22Rv1 (cell line): ENCODE results near the gene LRRC23.
A peak's percentile ranks its signal among the peaks of the same experiment; 100 is the strongest.

ENCODE experiments used
- H3K27ac ChIP-seq: fragments of 450-650 bp; 2 replicates; pipeline ENCODE4 v1.5.1; 2017
- ZFX ChIP-seq: fragments of 450-650 bp; IDR thresholded peaks from 2 replicates; pipeline ENCODE4 v1.6.1; 2017; ENCODE audit warnings: antibody characterized with exemption, borderline replicate concordance
- TF ChIP-seq, protein P1 (sequence below): fragments of 450-650 bp; IDR thresholded peaks from 2 replicates; pipeline ENCODE4 v1.5.1; 2017; ENCODE audit warnings: mild to moderate bottlenecking

The LRRC23 gene

DNA sequence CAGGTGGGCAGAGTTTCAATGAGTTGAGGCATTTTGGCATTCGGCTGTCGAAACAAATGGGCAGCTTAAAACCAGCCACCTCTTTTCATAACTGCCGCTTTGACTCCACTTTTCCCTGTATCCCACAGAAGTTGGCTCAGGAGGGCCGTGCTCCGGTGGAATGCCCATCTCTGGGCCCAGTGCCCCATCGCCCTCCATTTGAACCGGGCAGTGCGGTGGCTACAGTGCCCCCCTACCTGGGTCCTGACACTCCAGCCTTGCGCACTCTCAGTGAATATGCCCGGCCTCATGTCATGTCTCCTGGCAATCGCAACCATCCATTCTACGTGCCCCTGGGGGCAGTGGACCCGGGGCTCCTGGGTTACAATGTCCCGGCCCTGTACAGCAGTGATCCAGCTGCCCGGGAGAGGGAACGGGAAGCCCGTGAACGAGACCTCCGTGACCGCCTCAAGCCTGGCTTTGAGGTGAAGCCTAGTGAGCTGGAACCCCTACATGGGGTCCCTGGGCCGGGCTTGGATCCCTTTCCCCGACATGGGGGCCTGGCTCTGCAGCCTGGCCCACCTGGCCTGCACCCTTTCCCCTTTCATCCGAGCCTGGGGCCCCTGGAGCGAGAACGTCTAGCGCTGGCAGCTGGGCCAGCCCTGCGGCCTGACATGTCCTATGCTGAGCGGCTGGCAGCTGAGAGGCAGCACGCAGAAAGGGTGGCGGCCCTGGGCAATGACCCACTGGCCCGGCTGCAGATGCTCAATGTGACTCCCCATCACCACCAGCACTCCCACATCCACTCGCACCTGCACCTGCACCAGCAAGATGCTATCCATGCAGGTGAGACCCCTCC is 34.0 kb downstream of the LRRC23 start:
- H3K27ac ChIP-seq = peak overlapping the region; percentile 100
- TF ChIP-seq ZFX = no peak
- TF ChIP-seq, protein P1, sequence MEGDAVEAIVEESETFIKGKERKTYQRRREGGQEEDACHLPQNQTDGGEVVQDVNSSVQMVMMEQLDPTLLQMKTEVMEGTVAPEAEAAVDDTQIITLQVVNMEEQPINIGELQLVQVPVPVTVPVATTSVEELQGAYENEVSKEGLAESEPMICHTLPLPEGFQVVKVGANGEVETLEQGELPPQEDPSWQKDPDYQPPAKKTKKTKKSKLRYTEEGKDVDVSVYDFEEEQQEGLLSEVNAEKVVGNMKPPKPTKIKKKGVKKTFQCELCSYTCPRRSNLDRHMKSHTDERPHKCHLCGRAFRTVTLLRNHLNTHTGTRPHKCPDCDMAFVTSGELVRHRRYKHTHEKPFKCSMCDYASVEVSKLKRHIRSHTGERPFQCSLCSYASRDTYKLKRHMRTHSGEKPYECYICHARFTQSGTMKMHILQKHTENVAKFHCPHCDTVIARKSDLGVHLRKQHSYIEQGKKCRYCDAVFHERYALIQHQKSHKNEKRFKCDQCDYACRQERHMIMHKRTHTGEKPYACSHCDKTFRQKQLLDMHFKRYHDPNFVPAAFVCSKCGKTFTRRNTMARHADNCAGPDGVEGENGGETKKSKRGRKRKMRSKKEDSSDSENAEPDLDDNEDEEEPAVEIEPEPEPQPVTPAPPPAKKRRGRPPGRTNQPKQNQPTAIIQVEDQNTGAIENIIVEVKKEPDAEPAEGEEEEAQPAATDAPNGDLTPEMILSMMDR = peak; percentile 78

DNA sequence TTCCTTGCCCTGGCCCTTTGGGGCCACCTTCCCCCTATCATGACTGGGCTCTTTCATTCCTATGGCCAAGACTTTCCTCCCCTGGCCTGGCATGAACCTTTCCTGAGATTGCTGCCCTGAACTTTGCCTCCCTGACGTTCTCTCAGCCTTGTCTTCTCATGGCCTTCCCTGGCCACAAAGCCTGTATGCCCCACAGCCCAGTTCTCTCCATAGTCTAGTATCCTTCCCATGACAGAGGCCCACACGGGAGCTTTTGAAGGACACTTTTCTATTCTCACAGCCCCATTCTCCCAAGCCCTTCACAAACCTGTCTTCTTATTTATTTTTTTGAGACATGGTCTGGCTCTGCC is 34.5 kb downstream of the LRRC23 start:
- H3K27ac ChIP-seq = peak overlapping the region; percentile 100
- no peak for TF ChIP-seq ZFX
- TF ChIP-seq, protein P1 = no peak

- TF ChIP-seq, protein P1 = no peak
- no peak for TF ChIP-seq ZFX
- H3K27ac ChIP-seq = peak overlapping the region; percentile 100
These were observed 36.6 kb downstream of the LRRC23 start for GRCh38 chr12:6941267-6941666.

GRCh38 chr12:6941782-6942181 is 37.2 kb downstream of the LRRC23 start:
- peak overlapping the region; percentile 100 for H3K27ac ChIP-seq
- no peak for TF ChIP-seq ZFX
- TF ChIP-seq, protein P1 = no peak

DNA sequence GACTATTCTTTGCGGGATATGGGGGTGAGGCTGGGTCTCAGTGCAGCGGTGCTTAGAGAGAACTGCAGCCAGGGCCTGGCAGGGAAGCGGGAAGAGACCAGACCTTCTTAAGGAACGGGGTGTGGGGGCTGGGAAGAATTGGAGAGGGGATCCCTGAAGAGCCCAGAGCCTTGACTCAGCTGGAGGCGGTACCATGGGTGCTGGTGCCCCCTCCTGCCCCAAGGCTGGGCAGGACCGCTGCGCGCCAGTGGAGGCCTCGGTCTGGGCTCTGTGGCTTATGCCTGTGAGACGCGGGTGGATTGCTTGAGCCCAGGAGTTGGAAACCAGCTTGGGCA is 37.7 kb downstream of the LRRC23 start:
- TF ChIP-seq ZFX = no peak
- TF ChIP-seq, protein P1 = no peak
- H3K27ac ChIP-seq = peak overlapping the region; percentile 100

- peak overlapping the region; percentile 100 for H3K27ac ChIP-seq
- TF ChIP-seq, protein P1 = no peak
- TF ChIP-seq ZFX = no peak
These were observed 38.7 kb downstream of the LRRC23 start for GRCh38 chr12:6943389-6943721.

DNA sequence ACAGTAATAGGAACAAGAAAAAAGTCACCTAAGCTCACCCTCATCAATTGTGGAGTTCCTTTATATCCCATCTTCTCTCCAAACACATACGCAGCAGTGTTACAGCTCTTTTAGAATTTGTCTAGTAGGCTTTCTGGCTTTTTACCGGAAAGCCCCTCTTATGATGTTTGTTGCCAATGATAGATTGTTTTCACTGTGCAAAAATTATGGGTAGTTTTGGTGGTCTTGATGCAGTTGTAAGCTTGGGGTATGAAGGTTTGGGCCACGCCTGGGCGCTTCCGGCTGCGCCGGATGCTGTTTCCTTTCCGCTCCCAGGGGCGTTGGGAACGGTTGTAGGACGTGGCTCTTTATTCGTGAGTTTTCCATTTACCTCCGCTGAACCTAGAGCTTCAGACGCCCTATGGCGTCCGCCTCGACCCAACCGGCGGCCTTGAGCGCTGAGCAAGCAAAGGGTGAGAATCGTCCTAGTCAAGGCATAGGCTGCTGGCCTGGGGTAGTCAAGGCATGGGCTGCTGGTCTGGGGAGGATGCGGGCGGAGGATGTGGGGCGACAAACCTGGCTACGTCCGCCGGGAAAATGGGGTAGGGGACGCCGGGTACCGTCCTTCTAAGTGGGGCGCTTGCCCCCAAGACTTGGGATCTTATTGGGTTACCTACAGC is 39.2 kb downstream of the LRRC23 start, which contains the start of the genes C12orf57 and RNU7-1:
Gene C12orf57 (plus strand): TSS at position 301 of the 659 bp plus-strand sequence. CDS start 100 bp downstream, at position 401.
Gene RNU7-1 (plus strand): TSS at position 95 of the 659 bp plus-strand sequence.
- peak within 1 kb of the TSS; percentile 100 for H3K27ac ChIP-seq
- TF ChIP-seq, protein P1 = no peak
- TF ChIP-seq ZFX = no peak
